GM10266 (cell line): ENCODE measurements around the gene UQCC2.

Source experiments
- DNase-seq: peaks from one replicate; pipeline ENCODE4 v3.0.0; 2012; ENCODE audit errors: extremely low spot score
- CTCF ChIP-seq: IDR thresholded peaks from 2 replicates; pipeline ENCODE4 v1.5.1; 2012; ENCODE audit warnings: mild to moderate bottlenecking, low read depth; ENCODE audit not compliant: control insufficient read depth, insufficient read depth; ENCODE audit errors: missing control alignments

The UQCC2 gene

DNA sequence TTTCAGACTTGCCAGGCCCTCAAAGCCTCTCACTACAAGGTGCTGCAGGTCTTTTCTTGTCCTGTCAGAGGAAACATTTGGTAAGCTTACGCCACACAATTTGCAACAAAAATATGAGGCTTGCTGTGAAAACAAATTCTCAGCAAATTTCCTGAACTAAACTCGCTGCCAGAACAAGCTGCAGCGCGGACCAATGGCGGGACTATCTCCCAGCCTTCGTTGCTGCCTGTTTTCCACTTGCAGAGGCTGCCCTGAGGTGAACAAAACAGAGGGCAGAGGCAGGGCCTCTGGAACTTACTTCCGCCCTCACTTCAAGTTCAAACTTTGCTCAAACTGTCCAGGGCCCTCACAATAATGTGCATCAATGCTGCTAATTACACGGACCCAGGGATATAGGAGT, 12.4 kb downstream of the UQCC2 start:
- no peak for DNase-seq
- no peak for TF ChIP-seq CTCF

DNA sequence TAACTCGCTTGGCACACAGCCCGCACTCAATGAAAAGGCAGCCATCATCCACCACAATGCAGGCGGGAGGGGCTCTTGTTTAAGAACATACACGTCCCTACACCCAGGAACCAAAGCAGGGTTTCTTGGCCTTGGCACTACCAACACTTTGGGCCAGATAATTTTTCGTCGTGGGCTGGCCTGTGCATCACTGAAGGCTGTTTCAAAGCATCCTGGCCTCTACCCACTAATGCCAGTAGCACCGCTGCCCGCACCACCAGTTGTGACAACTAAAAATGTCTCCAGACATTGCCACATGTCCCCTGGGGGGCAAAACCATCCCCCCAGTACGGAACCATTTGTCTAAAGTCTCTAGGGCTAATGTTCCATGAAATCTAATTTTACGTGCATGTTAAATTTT, 13.0 kb downstream of the UQCC2 start:
- TF ChIP-seq CTCF: no peak
- no peak for DNase-seq

GRCh38 chr6:33697845-33698244, 13.7 kb downstream of the UQCC2 start:
- no peak for DNase-seq
- no peak for TF ChIP-seq CTCF

- DNase-seq: no peak
- no peak for TF ChIP-seq CTCF
Observed at GRCh38 chr6:33696548-33697518, 14.7 kb downstream of the UQCC2 start.

GRCh38 chr6:33696076-33696475, 15.4 kb downstream of the UQCC2 start:
- DNase-seq: no peak
- TF ChIP-seq CTCF: no peak

- no peak for DNase-seq
- TF ChIP-seq CTCF: no peak
Observed at GRCh38 chr6:33695451-33695887, 16.0 kb downstream of the UQCC2 start.

GRCh38 chr6:33694977-33695376, 16.5 kb downstream of the UQCC2 start:
- no peak for TF ChIP-seq CTCF
- no peak for DNase-seq
